Eye (tissue), 1 donor: ENCODE data around the gene DEAF1.

ENCODE experiments used
- DNase-seq: peaks from one replicate; pipeline ENCODE4 v3.0.0-alpha.2; 2015

Gene DEAF1

DNA sequence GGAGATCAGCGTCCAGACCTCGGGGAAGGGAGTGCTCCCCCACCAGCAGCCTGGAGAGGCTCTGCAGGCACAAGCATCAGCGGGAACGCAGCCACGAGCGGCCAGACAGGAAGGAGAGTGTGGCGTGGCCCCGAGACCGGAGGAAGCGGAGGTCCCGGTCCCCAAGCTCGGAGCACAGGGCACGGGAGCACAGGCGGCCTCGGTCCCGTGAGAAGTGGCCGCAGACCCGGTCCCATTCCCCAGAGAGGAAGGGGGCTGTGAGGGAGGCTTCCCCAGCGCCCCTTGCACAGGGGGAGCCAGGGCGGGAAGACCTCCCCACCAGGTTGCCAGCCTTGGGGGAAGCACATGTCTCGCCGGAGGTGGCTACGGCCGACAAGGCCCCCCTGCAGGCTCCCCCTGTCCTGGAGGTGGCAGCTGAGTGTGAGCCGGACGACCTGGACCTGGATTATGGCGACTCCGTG is 86.2 kb downstream of the DEAF1 start:
- no peak for DNase-seq

DNA sequence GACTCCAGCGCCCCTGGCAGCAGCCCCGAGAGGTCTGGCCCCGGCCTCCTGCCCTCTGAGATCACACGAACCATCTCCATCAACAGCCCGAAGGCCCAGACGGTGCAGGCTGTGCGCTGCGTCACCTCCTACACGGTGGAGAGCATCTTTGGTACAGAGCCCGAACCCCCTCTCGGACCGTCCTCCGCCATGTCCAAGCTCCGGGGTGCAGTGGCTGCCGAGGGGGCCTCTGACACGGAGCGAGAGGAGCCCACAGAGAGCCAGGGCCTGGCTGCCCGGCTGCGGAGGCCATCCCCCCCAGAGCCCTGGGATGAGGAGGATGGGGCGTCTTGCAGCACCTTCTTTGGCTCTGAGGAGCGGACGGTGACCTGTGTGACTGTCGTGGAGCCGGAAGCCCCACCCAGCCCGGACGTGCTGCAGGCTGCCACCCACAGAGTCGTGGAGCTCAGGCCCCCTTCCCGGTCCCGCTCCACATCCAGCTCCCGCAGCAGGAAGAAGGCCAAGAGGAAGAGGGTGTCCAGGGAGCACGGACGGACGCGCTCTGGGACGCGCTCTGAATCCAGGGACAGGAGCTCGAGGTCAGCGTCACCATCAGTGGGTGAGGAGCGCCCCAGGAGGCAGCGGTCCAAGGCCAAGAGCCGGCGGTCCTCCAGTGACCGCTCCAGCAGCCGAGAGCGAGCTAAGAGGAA is 86.9 kb downstream of the DEAF1 start:
- no peak for DNase-seq

DNA sequence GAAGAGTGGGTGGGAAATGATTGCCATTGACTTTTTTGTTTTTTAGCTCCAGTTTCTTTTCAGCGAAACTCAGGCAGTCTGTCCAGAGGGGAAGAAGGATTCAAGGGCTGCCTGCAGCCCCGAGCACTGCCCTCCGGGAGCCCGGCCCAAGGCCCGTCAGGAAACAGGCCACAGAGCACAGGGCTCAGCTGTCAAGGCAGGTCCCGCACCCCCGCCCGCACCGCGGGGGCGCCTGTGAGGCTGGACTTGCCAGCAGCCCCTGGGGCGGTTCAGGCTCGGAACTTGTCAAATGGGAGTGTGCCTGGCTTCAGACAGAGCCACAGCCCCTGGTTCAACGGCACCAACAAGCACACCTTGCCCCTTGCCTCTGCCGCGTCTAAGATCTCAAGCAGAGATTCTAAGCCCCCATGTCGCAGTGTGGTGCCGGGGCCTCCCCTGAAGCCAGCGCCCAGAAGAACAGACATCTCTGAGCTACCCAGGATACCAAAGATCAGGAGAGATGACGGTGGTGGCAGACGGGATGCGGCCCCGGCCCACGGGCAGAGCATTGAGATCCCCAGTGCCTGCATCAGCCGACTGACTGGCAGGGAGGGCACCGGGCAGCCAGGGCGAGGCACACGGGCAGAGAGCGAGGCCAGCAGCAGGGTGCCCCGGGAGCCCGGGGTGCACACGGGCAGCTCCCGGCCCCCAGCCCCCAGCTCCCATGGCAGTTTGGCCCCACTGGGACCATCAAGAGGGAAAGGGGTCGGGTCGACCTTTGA is 87.8 kb downstream of the DEAF1 start:
- DNase-seq, result no peak

DNA sequence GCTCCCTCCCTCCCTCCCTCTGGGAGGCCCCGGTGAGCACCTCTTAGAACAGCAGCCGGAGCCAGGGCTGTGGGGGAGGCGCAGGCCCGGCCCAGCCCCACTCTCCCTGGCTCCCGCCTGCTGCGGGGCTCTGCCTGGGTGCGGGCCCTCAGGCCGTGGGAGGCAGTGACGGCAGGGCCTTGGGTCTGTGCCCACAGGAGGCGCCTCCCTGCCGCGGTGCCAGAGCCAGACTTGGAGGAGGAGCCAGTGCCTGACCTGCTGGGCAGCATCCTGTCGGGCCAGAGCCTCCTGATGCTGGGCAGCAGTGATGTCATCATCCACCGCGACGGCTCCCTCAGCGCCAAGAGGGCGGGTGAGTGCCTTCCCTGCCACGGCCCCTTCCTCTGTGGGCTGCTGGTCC is 88.8 kb downstream of the DEAF1 start:
- no peak for DNase-seq

DNA sequence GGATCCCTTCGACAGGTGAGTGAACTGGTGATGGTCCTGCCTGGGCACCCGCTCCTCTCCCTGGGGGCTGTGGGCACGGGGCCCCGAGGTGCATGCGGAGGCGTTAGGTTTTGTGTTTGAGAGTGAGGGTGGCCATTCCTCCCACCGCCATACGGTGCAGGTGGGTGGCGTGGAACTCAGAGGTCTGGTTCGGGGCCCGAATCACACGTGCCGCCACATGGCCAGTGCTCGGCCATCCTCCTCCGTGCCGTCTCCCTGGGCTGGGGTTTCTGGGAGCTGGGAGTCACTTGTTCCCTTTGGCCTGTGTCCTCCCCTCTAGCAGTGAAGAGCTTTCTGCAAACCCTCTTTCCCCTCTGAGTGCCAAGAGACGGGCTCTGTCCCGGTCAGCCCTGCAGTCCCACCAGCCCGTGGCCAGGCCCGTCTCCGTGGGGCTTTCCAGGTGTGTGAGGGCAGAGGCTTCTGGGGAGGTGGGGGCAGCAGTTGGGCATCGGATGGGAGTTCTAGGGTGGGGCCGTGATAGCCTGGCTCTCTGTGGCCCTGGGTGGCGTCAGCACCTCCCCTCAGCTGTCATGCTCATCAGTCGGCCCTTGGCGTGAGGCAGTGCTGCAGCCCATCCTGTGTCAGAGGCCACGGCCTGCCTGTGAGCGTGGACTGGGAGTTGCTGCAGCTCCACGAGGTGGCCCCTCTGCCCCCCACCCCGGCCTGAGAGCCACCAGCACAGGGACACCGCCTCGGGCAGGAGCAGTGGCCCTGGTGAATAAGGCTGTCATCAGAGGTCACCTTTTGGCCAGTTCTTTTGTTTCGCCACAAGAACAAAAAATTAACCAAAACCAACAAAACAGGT is 89.5 kb downstream of the DEAF1 start:
- DNase-seq, result no peak

DNA sequence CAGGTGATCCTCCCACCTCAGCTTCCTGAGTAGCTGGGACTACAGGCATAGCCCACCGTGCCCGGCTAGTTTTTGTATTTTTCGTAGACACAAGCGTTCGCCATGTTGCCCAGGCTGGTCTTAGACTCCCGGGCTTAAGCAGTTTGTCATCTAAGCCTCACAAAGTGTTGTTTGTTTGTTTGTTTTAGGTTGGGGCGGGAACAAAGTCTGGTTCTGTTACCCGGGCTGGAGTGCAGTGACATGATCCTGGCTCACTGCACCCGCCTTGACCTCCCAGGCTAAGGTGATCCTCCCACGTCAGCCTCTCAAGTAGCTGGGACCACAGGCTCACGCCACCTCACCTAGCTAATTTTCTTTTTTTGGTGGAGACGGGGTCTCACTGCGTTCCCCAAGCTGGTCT is 91.9 kb downstream of the DEAF1 start:
- DNase-seq, result no peak

DNA sequence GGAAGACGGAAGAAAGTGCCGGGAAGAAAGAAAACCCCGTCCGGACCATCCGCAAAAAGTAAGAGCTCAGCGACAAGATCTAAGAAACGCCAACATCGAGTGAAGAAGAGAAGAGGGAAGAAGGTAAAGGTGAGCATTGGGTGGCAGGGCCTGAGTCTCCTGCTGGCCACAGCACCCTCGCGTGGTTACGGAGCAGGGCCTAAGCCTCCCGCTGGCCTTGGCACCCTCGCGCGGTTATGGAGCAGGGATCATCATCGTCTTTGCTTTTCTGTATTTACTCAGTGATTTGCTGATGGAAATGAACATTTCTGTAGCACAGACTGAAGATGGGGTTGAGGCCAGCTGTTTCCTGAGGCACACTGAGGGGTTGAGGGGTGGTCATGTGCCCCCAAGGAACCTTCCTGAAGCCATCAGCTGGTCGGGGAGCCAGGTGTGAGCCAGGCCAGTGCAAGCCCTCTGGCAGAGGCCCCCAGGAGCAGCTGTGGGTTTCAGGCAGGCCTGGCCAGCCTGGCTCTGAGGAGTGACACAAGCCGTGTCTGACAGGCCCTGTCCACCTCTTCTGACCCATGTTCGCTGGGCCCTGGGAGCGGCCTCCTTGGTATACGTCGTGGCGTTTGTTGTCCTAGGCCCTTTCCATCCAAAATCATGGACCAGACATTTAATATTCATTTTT is 93.3 kb downstream of the DEAF1 start:
- no peak for DNase-seq

DNA sequence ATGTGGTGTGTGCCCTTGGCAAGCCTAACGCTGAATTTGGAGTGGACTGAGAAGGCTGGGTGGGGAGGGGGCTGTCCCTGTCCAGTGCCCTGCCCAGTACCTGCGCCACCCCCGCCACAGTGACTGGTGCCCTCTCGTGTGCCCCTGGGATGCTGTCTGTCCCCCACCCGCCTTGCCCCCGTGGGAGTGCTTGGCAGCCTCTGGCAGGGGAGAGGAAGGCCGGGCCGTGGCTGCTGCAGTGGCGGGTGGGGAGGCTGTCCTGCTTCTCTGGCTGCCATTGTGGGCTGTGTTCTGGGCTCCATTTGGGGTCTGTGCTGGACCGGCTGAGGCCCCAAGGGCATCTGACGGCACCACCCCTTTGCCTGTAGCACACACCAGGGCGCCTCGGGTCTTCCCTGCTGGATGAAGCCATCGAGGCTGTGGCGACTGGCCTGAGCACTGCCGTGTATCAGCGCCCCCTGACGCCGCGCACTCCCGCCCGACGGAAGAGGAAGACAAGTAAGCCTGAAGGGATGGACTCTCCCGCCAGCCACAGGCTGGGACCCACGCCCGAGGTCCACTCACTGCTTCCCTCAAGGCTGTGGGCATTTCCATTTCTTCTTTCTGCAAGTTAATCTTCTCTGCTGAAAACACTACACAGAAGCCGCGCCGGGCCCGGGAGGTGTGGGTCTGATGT is 96.9 kb downstream of the DEAF1 start:
- no peak for DNase-seq

DNA sequence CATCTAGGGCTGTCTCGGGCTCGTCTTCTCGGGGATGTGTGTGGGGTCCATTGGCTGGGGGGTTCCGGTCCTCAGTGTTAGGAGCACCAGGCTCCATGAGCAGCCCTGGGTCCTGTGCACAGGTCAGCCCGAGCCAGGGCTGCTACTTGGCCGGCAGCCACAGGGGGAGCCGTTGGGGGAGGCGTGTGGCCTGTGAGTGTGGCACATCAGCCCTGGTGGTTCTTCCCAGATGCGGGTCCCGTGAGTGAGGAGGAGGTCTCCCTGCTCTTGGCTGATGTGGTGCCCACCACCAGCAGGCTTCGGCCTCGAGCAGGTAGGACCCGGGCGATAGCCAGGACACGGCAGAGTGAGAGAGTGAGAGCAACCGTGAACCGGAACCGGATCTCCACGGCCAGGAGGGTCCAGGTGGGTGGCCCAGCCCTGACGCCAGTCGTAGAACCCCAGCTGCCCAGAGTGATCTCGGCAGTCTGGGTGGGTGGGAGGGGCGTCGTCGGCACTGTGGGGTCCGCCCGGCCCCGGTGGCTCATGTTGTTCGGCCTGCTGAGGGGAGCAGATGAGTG is 97.8 kb downstream of the DEAF1 start:
- DNase-seq, result no peak

DNA sequence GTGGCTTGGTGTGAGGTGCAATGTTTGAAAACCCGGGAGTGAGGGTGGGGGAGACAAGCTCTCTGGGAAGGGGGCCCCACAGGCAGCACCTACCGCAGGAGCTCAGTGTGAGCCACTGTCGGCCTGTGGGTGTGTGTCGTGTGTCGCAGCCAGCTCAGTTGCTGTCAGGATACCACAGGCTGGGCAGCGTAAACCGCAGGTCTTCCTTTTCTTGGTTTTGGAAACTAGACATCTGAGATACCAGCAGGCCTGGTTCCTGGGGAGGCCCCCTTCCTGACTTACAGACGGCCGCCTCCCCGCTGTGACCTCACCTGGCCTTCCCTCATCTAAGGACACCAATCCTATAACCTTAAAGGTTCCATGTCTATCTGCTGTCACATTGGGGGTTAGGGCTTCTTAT is 98.6 kb downstream of the DEAF1 start:
- DNase-seq, result no peak

DNA sequence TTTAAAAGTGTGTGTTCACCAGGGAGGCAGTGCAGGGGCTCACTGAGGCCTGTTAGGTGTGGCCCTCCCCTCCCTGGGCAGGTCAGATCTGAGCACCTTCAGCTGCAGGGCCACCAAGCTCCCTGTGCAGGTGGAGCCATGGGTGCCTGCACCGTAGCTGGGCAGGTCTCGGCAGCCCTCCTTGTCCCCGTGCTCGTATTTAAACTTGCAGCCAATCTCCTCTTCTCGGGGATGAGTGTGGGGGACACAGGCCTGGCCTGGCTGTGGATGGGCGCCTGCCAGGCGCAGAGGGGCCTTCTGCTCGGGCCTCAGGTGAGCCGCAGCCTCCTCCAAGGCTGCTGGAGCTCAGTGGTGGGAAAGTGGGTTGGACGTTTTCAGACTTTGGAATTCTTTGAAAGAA is 99.6 kb downstream of the DEAF1 start:
- DNase-seq, result no peak
